Measurements from ENCODE around the gene PWWP2B. TPM values are rescaled to one million over a fixed set of nuclear protein-coding genes. Genes with fewer than 3 reads are reported as not detected.

PWWP2B gene
- total RNA-seq, 1 donor from 2014 or later = 24.3 TPM

DNA sequence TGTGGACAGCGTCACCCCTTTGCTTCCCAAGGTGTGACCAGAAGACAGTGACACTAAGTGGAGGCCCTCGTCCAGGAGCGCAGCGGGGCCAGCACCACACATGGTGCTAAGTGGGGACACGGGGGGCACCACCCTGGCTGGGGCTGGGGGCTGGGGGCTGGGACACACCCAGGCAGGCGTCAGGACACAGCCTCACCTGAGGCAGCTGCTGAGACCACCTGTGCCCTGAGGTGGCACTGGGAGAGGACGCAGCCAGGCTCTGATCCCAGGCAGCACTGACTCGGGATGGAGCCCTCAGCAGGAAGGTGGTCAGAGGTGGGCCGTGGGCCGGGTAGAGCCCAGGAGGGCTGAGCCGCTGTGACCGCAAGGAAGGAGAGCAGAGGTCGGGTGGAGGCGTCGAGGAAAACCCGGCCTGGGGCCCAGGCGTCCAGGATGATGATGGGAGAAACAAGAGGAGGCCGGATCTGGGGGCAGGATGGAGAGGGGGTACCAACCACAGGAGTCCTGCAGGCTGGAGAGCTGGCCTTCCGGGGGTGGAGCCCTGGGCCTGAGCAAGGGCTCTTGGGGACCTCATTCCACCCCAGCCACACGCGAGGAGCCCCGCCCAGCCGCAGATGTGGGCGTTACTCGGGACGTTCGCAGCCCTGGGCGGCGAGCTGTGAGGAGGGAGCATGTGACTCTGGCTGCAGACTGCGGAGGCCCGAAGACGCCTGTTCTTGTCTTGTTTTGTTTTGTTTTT, 42.5 kb upstream of the PWWP2B start:
- Mint-ChIP-seq H3K27me3 (no peaks in the 10 kb centered on the region), H3K4me3 (ENCODE audit: low read depth) (no peak overlapping the region), H3K4me1 (ENCODE audit: low read depth) (no peaks in the 10 kb centered on the region), H3K9me3 (ENCODE audit: low read depth) (no peaks in the 10 kb centered on the region), H3K27ac (no peak overlapping the region), H3K36me3 (ENCODE audit: insufficient read depth) (peaks cover 2% of the 10 kb centered on the region)
- TF ChIP-seq, protein P1, sequence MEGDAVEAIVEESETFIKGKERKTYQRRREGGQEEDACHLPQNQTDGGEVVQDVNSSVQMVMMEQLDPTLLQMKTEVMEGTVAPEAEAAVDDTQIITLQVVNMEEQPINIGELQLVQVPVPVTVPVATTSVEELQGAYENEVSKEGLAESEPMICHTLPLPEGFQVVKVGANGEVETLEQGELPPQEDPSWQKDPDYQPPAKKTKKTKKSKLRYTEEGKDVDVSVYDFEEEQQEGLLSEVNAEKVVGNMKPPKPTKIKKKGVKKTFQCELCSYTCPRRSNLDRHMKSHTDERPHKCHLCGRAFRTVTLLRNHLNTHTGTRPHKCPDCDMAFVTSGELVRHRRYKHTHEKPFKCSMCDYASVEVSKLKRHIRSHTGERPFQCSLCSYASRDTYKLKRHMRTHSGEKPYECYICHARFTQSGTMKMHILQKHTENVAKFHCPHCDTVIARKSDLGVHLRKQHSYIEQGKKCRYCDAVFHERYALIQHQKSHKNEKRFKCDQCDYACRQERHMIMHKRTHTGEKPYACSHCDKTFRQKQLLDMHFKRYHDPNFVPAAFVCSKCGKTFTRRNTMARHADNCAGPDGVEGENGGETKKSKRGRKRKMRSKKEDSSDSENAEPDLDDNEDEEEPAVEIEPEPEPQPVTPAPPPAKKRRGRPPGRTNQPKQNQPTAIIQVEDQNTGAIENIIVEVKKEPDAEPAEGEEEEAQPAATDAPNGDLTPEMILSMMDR (IDR thresholded peaks at IDR 0.05; ENCODE audit: unreplicated experiment) = no peak
- no peak for DNase-seq (ENCODE audit: low spot score, unreplicated experiment)

DNA sequence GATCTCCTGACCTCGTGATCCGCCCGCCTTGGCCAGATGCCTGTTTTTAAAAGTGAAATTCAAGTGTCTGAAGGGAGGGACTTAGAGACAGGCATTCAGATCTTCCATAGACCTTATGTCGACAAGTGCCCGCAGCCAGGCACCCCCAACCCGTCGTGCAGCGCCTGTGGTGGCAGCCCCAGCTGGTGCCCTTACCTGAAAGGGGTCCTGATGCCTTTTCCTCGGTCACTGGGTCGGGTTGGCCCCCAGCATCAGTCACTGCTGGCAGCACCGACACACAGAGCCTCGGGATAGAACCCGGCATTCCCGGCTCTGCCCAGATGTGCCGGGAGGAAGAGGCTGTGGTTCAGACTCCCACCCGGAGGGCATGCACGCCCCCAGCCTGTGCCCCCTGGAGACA, 41.7 kb upstream of the PWWP2B start:
- Mint-ChIP-seq H3K4me3 (ENCODE audit: low read depth) (no peak overlapping the region), H3K36me3 (ENCODE audit: insufficient read depth) (peaks cover 2% of the 10 kb centered on the region), H3K27ac (no peak overlapping the region), H3K4me1 (ENCODE audit: low read depth) (no peaks in the 10 kb centered on the region), H3K27me3 (no peaks in the 10 kb centered on the region), H3K9me3 (ENCODE audit: low read depth) (no peaks in the 10 kb centered on the region)
- no peak for DNase-seq (ENCODE audit: low spot score, unreplicated experiment)
- TF ChIP-seq, protein P1 (IDR thresholded peaks at IDR 0.05; ENCODE audit: unreplicated experiment) = no peak

DNA sequence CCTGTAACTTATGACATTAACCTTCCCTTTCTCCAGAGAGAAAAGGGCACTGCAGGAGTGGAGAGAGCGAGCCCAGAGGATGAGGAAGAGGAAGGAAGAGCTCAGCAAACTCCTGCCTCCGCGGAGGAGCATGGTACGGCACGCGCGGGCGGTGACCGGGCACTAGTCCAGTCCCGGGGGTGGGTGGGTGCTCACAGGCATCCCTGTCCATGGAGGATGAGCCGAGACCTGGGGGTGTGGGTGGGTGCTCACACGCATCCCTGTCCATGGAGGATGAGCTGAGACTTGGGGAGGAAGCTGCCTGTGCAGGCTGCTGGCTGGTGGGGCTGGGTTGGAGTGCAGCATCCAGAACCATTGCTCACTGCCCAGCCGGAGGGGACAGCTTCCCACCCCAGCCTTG, 41.2 kb upstream of the PWWP2B start:
- H3K9me3 Mint-ChIP-seq (ENCODE audit: low read depth) = no peaks in the 10 kb centered on the region
- DNase-seq (ENCODE audit: low spot score, unreplicated experiment) = no peak
- TF ChIP-seq, protein P1 (IDR thresholded peaks at IDR 0.05; ENCODE audit: unreplicated experiment) = no peak
- H3K36me3 Mint-ChIP-seq (ENCODE audit: insufficient read depth) = peaks cover 2% of the 10 kb centered on the region
- H3K4me3 Mint-ChIP-seq (ENCODE audit: low read depth) = no peak overlapping the region
- H3K27ac Mint-ChIP-seq = no peak overlapping the region
- H3K27me3 Mint-ChIP-seq = no peaks in the 10 kb centered on the region
- no peaks in the 10 kb centered on the region for H3K4me1 Mint-ChIP-seq (ENCODE audit: low read depth)

DNA sequence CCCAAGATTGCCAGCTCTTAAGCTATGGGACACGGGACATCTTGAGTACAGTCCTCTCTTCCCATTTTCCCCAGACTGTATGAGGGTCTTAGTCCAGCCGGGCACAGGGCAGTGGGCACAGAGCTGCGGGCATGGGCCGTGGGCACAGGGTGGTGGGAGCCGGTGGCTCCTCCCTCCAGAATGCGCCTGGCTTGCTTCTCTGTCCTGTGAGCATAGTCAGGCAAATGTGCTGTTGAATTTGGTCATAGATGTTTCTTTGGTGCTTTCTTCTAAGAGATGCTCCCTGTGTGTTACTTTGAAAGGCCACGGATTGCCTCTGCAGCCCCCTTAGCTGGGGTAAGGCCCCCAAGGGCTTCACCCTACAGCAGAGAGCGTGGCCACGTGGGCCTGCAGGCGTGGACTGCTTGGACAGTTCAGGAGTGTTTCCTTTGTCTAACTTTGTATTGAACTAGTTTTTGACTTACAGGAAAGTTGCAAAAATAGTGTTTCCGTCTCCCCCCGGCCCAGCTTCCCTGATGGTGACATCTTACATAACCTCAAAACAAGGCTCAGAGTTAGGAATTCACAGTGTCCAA, 40.3 kb upstream of the PWWP2B start:
- DNase-seq (ENCODE audit: low spot score, unreplicated experiment) = no peak
- no peaks in the 10 kb centered on the region for H3K4me1 Mint-ChIP-seq (ENCODE audit: low read depth)
- no peak overlapping the region for H3K4me3 Mint-ChIP-seq (ENCODE audit: low read depth)
- peaks cover 2% of the 10 kb centered on the region for H3K36me3 Mint-ChIP-seq (ENCODE audit: insufficient read depth)
- no peaks in the 10 kb centered on the region for H3K9me3 Mint-ChIP-seq (ENCODE audit: low read depth)
- no peaks in the 10 kb centered on the region for H3K27me3 Mint-ChIP-seq
- TF ChIP-seq, protein P1 (IDR thresholded peaks at IDR 0.05; ENCODE audit: unreplicated experiment) = no peak
- H3K27ac Mint-ChIP-seq = no peak overlapping the region

DNA sequence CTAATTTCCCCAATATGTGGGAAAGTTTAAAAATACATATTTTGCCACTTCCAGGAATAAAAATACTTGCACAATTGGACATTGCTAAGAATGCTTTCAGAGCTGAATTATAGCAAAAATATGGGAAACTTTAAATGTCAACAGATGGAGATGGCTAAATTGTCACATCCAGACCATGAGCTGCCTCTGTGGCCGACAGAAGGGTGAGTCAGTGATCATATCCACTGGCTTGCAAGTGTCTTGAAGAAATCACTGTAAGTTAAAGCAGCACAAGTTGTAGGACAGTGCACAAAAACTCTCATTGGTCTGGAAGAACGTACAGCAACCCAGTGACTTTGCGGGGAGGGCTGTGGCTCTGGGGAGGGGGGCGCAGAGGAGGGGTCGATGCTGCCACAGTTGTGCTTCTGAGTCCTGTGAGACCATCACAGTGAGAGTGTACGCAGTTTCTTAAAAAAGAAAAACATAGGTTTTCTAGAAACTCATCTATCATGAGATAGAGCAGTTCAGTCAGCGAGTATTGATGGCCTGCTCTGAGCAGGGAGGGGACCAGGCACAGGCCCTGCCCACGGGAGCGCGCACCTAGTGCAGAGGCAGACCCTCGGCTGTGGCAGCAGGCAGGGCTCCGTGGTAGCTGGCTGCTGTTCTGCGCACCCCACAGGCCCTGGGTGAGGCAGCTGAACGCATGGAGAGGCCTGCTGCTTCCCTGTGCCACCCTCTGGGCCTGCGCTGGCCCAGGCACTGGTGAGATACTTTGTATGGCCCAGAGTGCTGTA, 39.5 kb upstream of the PWWP2B start:
- no peak for DNase-seq (ENCODE audit: low spot score, unreplicated experiment)
- H3K27me3 Mint-ChIP-seq = no peaks in the 10 kb centered on the region
- no peaks in the 10 kb centered on the region for H3K4me1 Mint-ChIP-seq (ENCODE audit: low read depth)
- TF ChIP-seq, protein P1 (IDR thresholded peaks at IDR 0.05; ENCODE audit: unreplicated experiment) = no peak
- H3K36me3 Mint-ChIP-seq (ENCODE audit: insufficient read depth) = peaks cover 7% of the 10 kb centered on the region
- H3K4me3 Mint-ChIP-seq (ENCODE audit: low read depth) = no peak overlapping the region
- no peak overlapping the region for H3K27ac Mint-ChIP-seq
- H3K9me3 Mint-ChIP-seq (ENCODE audit: low read depth) = no peaks in the 10 kb centered on the region
